ENCODE results near the gene HHAT. TPM values are rescaled to one million over a fixed set of nuclear protein-coding genes. Genes with fewer than 3 reads are reported as not detected.
A peak's percentile ranks its signal among the peaks of the same experiment; 100 is the strongest.

Gene HHAT
- total and polyA plus RNA-seq, 2 of the 4 experiments (the other 2 are of a cell fraction) = 1.7 to 2.5 TPM

DNA sequence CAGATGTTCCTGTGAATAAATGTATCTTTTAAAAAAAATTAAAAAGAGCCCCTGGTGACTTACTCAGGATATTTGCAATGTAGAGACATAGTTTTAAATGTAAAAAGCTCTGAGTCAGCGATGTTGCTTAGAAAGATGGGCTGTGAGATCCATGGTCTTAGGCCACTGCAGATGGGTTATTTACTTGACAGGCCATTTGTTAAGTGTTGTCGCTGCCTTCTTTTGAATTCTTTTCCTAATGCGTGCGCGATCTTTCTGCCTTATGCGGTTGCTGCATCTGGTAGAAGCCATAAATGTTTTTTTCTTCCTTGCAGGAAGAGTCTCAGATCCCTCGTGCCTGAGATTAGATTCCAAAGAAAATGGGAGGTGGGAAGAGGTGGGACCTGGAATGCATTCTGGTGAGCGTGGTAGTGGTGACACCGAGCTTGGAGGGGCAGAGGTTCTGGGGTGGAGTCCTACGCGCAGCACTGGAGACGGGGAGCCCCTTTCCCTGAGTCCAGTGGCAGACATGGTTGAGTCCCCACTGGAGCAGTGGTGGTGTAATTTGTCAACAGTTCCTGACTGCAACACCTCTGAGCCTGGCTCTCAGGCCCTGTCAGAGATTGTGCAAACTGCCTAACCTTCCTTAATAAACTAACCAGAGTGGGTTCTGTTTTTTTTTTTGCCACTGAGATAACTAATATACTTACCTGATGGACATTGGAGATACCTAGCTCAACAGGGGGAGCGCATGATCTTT lies 197.2 kb downstream of the HHAT start:
- Histone ChIP-seq H4K8ac (ENCODE audit: low read depth in 2 of 2, low read length in 2 of 2) (no peak overlapping the region), H3K9me1 (ENCODE audit: insufficient read depth, low read length) (no peaks in the 10 kb centered on the region), H3K9me3 (ENCODE audit: control insufficient read depth, insufficient read depth, low read length) (no peaks in the 10 kb centered on the region), H3K9ac (ENCODE audit: low read depth, low read length) (no peak overlapping the region), H2AK5ac (ENCODE audit: low read depth, low read length) (no peak overlapping the region), H3K79me1 (ENCODE audit: low read depth in 1 of 2, low read length in 2 of 2) (no peaks in the 10 kb centered on the region), H4K20me1 (ENCODE audit: insufficient read depth, low read length) (no peaks in the 10 kb centered on the region), H3K56ac (ENCODE audit: extremely low read depth, insufficient read depth, low read length) (no peak overlapping the region), H3K14ac (replicated peaks; ENCODE audit: low read depth, low read length) (no peak overlapping the region), H4K5ac (ENCODE audit: low read depth, low read length) (no peak overlapping the region), H2BK120ac (ENCODE audit: low read depth, low read length) (no peak overlapping the region), H3K23ac (ENCODE audit: low read depth, low read length) (no peak overlapping the region), H2AFZ (replicated peaks; ENCODE audit: low read length, poor library complexity) (no peak overlapping the region), H3K36me3 (ENCODE audit: control insufficient read depth, insufficient read depth, low read length) (no peaks in the 10 kb centered on the region), H2BK15ac (ENCODE audit: low read depth, low read length) (no peak overlapping the region), H3K27ac (ENCODE audit: insufficient read depth, low read length) (peak overlapping the region; percentile 9; the same call in 1 of the 2 replicates), H3K18ac (ENCODE audit: low read depth, low read length) (no peak overlapping the region), H4K91ac (ENCODE audit: insufficient read depth, low read depth, low read length) (no peak overlapping the region), H3K27me3 (ENCODE audit: control insufficient read depth, insufficient read depth, low read length) (no peaks in the 10 kb centered on the region), H2AK9ac (replicated peaks; ENCODE audit: low read depth, low read length, poor library complexity) (no peak overlapping the region), H3K4me2 (ENCODE audit: low read depth, low read length) (no peak overlapping the region; the same call in 1 of the 2 replicates), H3K4me3 (ENCODE audit: insufficient read depth, low read depth, low read length) (no peak overlapping the region), H3K4ac (ENCODE audit: low read depth, low read length) (no peak overlapping the region), H3K4me1 (ENCODE audit: control insufficient read depth, insufficient read depth, low read length) (no peaks in the 10 kb centered on the region), H2BK5ac (ENCODE audit: low read depth, low read length, poor library complexity, severe bottlenecking) (no peak overlapping the region), H2BK20ac (ENCODE audit: low read depth, low read length) (no peak overlapping the region)
- DNase-seq (peak; percentile 46), ATAC-seq (ENCODE audit: low read depth) (peak; percentile 11; the same call in 1 of the 2 replicates)
- BruUV-seq (replicated peaks) = no TSS peak
- 8% methylated on average over 5 of the region's 13 CpGs; no CpG with 5 or more reads in 1 of the 2 experiments for whole genome bisulfite sequencing, 2 experiments (ENCODE audit: extremely low coverage in 2 of 2, insufficient read length in 1 of 2)
- intact Hi-C loops (cut with micrococcal nuclease) (no loop called here), dilution Hi-C loops (cut with HindIII; ENCODE audit: low sequenced_read_pairs, unreplicated experiment) (no loop called here), in situ Hi-C loops (cut with MboI; ENCODE audit: low sequenced_read_pairs) (no loop called here)
- TF ChIP-seq MAFK (IDR thresholded peaks at IDR 0.05; ENCODE audit: low read depth, low read length) (peak; percentile 68), NFE2L2 (IDR thresholded peaks at IDR 0.05; ENCODE audit: low read depth, low read length) (no peak), RAD21 (IDR thresholded peaks at IDR 0.05; ENCODE audit: low read length) (no peak)
- POLR2A ChIA-PET (ENCODE audit: unreplicated experiment) = no interaction called here
- CTCF ChIA-PET = interaction anchor here (0.5 kb wide), 1 partner anchor 1718 kb away, joined by 5 read pairs; no protein-coding TSS in a partner anchor
